Measurements from ENCODE around the gene INTS1. TPM values are rescaled to one million over a fixed set of nuclear protein-coding genes. Genes with fewer than 3 reads are reported as not detected.
"Not testable (repeated sequence)": the region's sequence is repeated elsewhere in the genome, so short reads cannot be mapped to it uniquely, and the experiment has no call there.

INTS1 gene
- total RNA-seq, 2 experiments from 2014 or later, result 78.1 to 81.7 TPM

DNA sequence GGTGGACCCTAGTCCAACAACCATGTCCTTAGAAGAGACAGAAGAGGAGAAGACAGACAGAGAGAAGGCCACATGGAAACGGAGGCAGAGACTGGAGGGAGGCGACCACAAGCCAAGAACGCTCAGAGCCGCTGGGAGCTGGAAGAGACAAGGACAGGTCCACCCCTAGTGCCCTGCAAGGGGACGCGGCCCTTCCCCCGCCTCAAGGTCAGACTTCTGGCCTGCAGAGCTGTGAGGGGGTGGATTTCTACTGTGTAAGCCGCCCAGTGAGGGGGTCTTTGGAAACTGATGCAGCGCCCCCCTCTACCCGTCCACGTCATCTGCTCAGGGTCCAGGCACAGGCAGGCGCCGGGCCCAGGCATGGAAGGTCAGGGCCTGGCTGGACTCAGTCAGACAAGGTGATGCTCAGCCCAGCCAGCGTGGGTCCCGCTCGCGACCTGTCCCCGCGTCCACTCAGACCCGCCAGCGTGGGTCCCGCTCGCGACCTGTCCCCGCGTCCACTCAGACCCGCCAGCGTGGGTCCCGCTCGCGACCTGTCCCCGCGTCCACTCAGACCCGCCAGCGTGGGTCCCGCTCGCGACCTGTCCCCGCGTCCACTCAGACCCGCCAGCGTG is 60.5 kb downstream of the INTS1 start:
- H3K36me3 Mint-ChIP-seq (ENCODE audit: low read depth); intact Hi-C loops (cut with DNase I, micrococcal nuclease); H3K4me3 Mint-ChIP-seq; H3K27me3 Mint-ChIP-seq; H3K4me1 Mint-ChIP-seq; H3K27ac Mint-ChIP-seq; H3K9me3 Mint-ChIP-seq (ENCODE audit: low read depth); ATAC-seq; DNase-seq; CTCF ChIA-PET; POLR2A ChIA-PET: not testable (repeated sequence)

DNA sequence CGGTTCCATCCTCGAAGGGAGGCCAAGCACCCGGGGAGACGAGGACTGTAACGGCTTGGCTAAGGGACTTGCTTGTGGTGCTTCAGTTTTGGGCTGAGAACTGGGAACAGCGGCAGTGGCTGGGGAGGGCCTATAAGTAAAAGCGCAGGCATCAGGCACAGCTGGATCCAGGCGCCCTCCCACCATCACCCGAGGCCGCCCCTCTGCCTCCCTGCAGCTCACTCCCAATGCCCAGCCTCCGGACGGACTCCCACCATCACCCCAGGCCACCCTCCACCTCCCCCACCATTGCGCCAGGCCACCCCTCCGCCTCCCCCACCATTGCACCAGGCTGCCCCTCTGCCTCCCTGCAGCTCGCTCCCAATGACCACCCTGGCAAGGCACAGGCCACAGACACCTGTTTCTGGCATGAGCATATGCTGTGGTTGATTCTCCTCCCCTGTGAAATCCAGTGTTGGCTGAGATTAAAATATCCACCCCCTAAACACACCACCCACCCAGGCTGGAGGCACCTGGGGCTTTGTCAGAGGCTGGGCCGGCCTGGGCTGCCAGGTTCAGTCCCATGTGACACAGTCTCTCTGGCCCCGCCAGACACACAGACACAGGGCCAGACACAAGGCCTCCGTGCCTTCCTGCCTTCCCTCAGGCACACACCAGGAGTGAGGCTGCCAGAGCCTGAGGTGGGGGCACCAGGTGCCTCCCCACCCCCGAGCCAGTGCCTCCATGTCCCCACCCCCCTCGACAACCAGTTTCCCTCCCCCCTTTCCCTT is 61.6 kb downstream of the INTS1 start:
- DNase-seq, result no peak
- Mint-ChIP-seq H3K27me3 (no peaks in the 10 kb centered on the region), H3K4me3 (no peak overlapping the region), H3K27ac (no peak overlapping the region), H3K4me1 (no peaks in the 10 kb centered on the region), H3K9me3 (ENCODE audit: low read depth) (no peaks in the 10 kb centered on the region), H3K36me3 (ENCODE audit: low read depth) (no peaks in the 10 kb centered on the region)
- CTCF ChIA-PET, result no interaction called here
- intact Hi-C loops (cut with DNase I, micrococcal nuclease), result no loop called here
- POLR2A ChIA-PET, result no interaction called here
- ATAC-seq, result no peak

DNA sequence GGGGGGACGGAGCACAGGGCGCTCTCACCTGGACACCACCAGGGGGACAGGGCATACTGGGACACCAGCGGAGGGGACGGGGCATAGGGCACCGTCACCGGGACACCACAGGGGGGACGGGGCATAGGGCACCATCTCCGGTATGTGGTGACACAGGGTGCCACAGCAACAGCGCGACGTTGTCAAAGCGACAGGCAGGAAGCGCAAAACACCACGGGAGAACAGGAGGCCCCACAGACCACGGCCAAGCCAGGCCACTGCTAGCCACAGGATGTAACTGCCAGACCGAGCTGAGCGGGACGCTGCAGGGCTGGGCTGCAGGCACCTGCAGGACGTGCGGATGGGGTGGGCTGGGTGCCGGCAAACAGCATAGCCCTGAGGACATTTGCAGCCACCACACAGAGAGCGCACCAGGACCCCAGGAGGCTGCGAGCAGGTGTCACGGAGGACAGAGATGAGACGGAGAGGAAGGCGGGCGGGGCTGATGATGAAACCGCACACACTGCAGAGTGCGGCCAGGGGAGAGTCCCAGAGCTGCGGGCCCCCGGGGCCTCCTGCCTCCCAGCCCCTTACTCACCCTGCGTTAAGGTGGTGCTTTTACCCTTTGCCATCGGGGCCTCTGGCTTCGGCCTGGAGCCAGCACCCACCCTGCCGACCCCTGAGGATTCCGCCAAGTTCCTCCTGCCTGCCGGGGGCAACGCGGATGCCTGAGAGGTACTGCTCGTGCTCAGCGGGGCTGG is 62.4 kb downstream of the INTS1 start:
- no peak overlapping the region for H3K4me3 Mint-ChIP-seq
- no peaks in the 10 kb centered on the region for H3K36me3 Mint-ChIP-seq (ENCODE audit: low read depth)
- CTCF ChIA-PET, result no interaction called here
- no peak for ATAC-seq
- POLR2A ChIA-PET, result no interaction called here
- no peaks in the 10 kb centered on the region for H3K9me3 Mint-ChIP-seq (ENCODE audit: low read depth)
- no peaks in the 10 kb centered on the region for H3K4me1 Mint-ChIP-seq
- no peak for DNase-seq
- H3K27ac Mint-ChIP-seq, result no peak overlapping the region
- no peaks in the 10 kb centered on the region for H3K27me3 Mint-ChIP-seq
- intact Hi-C loops (cut with DNase I, micrococcal nuclease), result no loop called here

DNA sequence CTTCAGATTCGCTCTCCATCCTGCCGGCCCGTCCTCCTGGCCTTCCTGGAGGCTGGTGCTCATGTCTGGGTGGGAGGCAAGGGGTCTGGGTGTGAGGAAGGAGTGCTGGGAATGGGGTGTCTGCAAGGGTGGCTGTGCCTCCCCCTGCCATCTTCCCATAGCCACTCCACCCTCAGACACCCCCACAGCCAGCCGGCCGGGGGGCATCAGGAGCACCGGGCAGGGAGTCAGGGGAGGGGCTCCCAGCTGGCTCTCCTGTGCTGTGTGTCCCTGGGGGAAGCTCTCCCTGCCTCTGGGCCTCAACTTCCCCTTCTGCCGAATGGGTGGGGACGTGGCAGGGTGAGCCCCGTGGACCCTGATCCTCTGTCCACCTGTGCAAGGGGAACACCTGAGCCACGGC is 63.6 kb downstream of the INTS1 start:
- no peaks in the 10 kb centered on the region for H3K27me3 Mint-ChIP-seq
- intact Hi-C loops (cut with DNase I, micrococcal nuclease), result no loop called here
- POLR2A ChIA-PET, result no interaction called here
- no peaks in the 10 kb centered on the region for H3K9me3 Mint-ChIP-seq (ENCODE audit: low read depth)
- no peak for DNase-seq
- H3K4me3 Mint-ChIP-seq, result no peak overlapping the region
- H3K27ac Mint-ChIP-seq, result no peak overlapping the region
- CTCF ChIA-PET, result interaction anchor here (0.6 kb wide), 1 partner anchor 23 kb away, joined by 3 read pairs; no protein-coding TSS in a partner anchor
- H3K4me1 Mint-ChIP-seq, result no peaks in the 10 kb centered on the region
- no peaks in the 10 kb centered on the region for H3K36me3 Mint-ChIP-seq (ENCODE audit: low read depth)
- ATAC-seq, result no peak

DNA sequence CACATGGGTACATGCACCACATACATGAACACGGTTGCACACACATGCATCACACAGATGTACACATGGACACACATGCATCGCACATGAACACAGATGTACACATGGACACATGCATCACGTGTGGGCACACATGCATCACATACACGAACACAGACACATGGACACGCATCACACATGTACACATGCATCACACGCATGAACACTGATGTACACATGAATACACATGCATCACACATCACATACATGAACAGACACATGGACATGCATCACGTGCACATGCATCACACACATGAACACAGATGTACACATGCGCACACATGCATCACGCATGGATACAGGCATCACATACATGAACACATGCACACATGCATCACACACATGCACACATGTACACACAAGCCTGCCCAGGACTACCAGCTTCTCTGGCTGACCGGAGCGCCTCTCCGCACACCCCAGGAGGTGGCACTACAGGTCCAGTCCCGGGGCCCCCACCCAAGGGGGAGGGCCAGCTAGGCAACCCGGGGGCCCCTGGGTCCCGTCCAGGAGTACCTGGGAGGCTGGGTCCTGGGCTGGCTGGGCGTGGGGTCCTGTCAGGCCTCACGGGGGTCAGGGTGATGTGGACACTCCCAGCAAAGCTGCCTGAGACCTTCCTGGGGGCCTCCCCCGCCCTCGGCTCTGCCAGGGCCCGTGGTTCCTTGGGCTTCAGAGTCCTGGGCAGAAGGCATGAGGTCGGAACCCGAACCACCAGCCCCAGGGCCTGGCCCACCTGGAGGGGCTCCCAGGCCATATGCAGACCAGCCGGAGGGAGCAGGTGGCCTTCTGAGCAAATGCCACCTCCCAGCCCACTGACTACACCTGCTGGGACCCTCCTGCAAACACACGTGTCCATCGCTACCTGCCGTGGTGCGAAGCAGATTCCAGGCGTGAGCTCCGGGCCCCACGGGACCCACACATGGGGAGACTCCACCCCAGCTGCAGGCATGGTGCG is 64.5 kb downstream of the INTS1 start:
- intact Hi-C loops (cut with DNase I, micrococcal nuclease), result no loop called here
- Mint-ChIP-seq H3K9me3 (ENCODE audit: low read depth) (no peaks in the 10 kb centered on the region), H3K27ac (no peak overlapping the region), H3K4me3 (no peak overlapping the region), H3K4me1 (no peaks in the 10 kb centered on the region), H3K36me3 (ENCODE audit: low read depth) (no peaks in the 10 kb centered on the region), H3K27me3 (no peaks in the 10 kb centered on the region)
- ChIA-PET CTCF (interaction anchor here (0.6 to 0.8 kb wide), 4 partner anchors 22 to 564 kb away, joined by 3 to 5 read pairs (median 4); no protein-coding TSS in a partner anchor), POLR2A (no interaction called here)
- DNase-seq, result no peak
- ATAC-seq, result no peak

DNA sequence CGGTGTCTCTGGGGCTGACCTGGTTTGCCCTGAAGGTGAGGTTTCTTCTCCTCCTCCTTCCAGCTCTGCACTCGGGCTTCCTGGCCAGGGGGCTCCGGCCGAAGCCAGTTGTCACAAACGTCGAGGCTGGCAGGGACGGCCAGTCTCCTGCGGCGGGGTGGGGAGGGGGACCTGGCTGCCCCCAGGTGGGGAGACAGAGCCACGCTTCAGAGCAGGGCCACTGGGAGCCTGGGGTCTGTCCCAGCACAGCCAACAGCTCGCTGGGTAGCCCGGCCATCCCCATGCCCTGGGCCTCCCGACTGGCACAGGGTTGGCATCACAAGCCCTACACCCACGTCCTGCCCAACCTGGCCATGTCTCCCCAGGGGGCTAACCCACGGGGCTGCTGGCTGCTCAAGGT is 65.4 kb downstream of the INTS1 start:
- ChIA-PET CTCF (interaction anchor here (0.6 to 0.8 kb wide), 4 partner anchors 9 to 465 kb away, joined by 3 to 5 read pairs (median 4); no protein-coding TSS in a partner anchor), POLR2A (no interaction called here)
- Mint-ChIP-seq H3K36me3 (ENCODE audit: low read depth) (no peaks in the 10 kb centered on the region), H3K27me3 (no peaks in the 10 kb centered on the region), H3K4me1 (no peaks in the 10 kb centered on the region), H3K4me3 (no peak overlapping the region), H3K9me3 (ENCODE audit: low read depth) (no peaks in the 10 kb centered on the region), H3K27ac (no peak overlapping the region)
- DNase-seq, result no peak
- intact Hi-C loops (cut with DNase I, micrococcal nuclease), result no loop called here
- no peak for ATAC-seq

DNA sequence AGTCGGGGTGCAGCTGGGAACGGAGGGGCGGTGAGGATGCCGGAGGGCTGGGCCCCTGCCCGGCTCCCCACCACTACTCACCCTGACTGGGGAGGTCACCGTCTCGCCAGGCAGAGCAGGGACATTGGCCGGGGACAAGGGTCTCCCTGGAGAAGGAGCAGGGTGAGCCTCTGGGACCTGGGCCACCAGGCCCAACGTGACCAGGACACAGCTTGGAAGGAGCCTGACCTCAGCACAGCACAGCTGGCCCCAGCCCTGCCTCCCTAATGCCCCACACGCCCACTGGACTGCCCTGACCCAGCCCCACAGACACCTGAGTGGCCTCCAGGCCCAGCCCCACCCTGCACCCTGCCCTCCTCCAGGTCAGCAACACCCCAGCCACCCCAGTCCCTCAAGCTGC is 66.0 kb downstream of the INTS1 start:
- Mint-ChIP-seq H3K4me1 (no peaks in the 10 kb centered on the region), H3K27me3 (no peaks in the 10 kb centered on the region), H3K36me3 (ENCODE audit: low read depth) (no peaks in the 10 kb centered on the region), H3K4me3 (no peak overlapping the region), H3K27ac (no peak overlapping the region), H3K9me3 (ENCODE audit: low read depth) (no peaks in the 10 kb centered on the region)
- ATAC-seq (no peak), DNase-seq (no peak)
- intact Hi-C loops (cut with DNase I, micrococcal nuclease), result no loop called here
- POLR2A ChIA-PET, result no interaction called here
- CTCF ChIA-PET, result interaction anchor here (0.6 to 0.7 kb wide), 3 partner anchors 9 to 36 kb away, joined by 3 read pairs; no protein-coding TSS in a partner anchor

DNA sequence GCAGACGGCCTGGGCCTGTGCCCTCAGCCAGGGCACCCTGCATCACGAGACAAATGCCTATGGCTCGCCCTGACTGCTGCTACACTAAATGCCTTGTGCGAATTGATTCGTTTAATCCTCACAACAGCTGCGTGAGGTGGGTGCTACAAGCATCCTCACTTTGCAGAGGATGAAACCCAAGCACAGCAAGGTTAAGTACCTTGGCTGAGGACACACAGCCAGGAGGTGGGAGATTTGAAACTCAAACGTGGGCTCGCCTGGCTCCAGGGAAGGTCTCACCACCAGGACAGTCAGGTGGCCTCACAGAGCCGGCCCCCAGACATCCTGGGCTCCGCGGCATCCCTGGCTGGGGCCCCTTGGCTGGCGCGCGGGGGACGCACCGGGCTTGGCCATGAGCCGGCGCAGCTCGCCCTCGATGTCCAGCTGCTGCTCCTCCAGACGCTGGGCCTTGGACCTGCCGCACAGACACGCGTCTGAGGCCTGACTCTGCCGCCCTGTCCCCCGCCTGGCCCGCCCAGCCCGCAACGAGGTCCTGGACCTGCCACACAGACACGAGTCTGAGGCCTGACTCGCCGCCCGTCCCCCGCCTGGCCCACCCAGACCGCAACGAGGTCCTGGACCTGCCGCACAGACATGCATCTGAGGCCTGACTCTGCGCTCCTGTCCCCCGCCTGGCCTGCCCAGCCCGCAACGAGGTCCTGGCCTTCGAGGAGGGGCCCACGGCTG is 66.9 kb downstream of the INTS1 start:
- H3K4me3 Mint-ChIP-seq, result no peak overlapping the region
- H3K27me3 Mint-ChIP-seq, result peaks cover 1% of the 10 kb centered on the region
- no peaks in the 10 kb centered on the region for H3K36me3 Mint-ChIP-seq (ENCODE audit: low read depth)
- ChIA-PET CTCF (no interaction called here), POLR2A (no interaction called here)
- H3K9me3 Mint-ChIP-seq (ENCODE audit: low read depth), result no peaks in the 10 kb centered on the region
- H3K4me1 Mint-ChIP-seq, result peaks cover 2% of the 10 kb centered on the region
- DNase-seq, result no peak
- ATAC-seq, result no peak
- intact Hi-C loops (cut with DNase I, micrococcal nuclease), result no loop called here
- no peak overlapping the region for H3K27ac Mint-ChIP-seq

DNA sequence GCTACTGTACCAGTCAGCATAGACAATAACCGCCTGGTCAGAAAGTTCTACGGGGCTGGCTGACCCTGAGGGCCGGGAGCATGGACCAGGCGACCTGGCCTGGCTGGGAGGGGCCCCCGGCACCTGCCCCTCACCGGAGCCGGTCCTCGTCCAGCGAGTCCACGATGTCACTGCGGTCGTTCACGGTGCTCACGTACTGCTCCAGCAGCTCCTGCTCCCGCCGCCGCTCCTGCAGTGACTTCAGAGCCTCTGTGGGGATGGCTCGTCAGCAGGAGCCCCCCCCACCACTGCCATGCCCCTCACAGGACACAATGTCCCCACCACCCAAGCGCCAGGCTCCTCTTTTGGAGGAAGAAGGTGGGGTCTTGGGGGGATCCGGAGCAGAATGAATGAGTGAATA is 67.6 kb downstream of the INTS1 start:
- Mint-ChIP-seq H3K4me1 (peaks cover 3% of the 10 kb centered on the region), H3K4me3 (no peak overlapping the region), H3K27me3 (peaks cover 2% of the 10 kb centered on the region), H3K36me3 (ENCODE audit: low read depth) (no peaks in the 10 kb centered on the region), H3K9me3 (ENCODE audit: low read depth) (no peaks in the 10 kb centered on the region), H3K27ac (no peak overlapping the region)
- POLR2A ChIA-PET, result no interaction called here
- ATAC-seq, result no peak
- no peak for DNase-seq
- intact Hi-C loops (cut with DNase I, micrococcal nuclease), result no loop called here
- CTCF ChIA-PET, result no interaction called here

DNA sequence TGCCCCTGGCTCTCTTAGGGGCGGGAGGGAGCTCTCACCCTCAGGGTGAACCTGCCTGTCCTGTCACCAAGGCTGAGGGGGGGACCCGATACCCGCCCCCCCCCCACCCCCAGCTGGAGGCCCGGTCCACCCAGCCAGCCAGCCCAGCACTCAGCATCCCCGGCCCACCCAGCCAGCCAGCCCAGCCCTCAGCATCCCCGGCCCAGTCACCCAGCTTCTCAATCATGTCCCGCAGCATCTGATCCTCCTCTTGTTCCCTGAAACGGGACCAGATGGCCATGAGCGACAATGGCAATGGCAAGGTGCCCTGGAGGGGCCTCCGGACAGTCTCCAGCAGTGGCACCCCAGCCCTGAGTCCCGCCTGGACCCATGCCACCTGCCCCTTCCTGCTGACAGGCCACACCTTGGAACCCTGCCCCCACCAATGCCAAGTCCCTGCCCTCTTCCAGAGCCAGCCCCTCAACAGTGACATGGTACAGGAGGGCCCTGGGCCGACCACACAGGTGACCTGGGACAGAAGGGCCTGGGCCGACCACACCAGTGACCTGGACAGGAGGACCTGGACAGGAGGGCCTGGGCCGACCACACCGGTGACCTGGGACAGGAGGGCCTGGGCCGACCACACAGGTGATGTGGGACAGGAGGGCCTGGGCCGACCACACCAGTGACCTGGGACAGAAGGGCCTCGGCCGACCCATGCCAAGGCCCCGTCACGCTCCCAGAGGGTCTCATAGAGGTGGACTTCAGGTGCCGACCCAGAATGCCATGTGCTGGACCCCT is 69.1 kb downstream of the INTS1 start:
- POLR2A ChIA-PET, result no interaction called here
- CTCF ChIA-PET, result interaction anchor here (0.6 to 1.3 kb wide), 2 partner anchors 10 kb away, joined by 3 to 5 read pairs; no protein-coding TSS in a partner anchor
- H3K27me3 Mint-ChIP-seq, result peaks cover 2% of the 10 kb centered on the region
- DNase-seq (no peak), ATAC-seq (no peak)
- H3K4me3 Mint-ChIP-seq, result no peak overlapping the region
- peaks cover 3% of the 10 kb centered on the region for H3K4me1 Mint-ChIP-seq
- H3K9me3 Mint-ChIP-seq (ENCODE audit: low read depth), result no peaks in the 10 kb centered on the region
- no peaks in the 10 kb centered on the region for H3K36me3 Mint-ChIP-seq (ENCODE audit: low read depth)
- H3K27ac Mint-ChIP-seq, result no peak overlapping the region
- intact Hi-C loops (cut with DNase I, micrococcal nuclease), result no loop called here

Data from activated CD4-positive, alpha-beta T cell treated with anti-CD3 and anti-CD28 coated beads for 36 hours (primary cell).